ENCODE measurements around the gene CADPS2. TPM values are rescaled to one million over a fixed set of nuclear protein-coding genes. Genes with fewer than 3 reads are reported as not detected.

CADPS2 gene
- total and polyA plus RNA-seq, 2 of the 8 experiments (the other 6 are each of a cell fraction or from before 2014, with no cell fraction given), result 8.9 to 22.3 TPM

GRCh38 chr7:122289426-122289825, 596.8 kb downstream of the CADPS2 start:
- H3K23ac ChIP-seq (ENCODE audit: insufficient read length), result no peak overlapping the region
- H3K56ac ChIP-seq (replicated peaks; ENCODE audit: insufficient read length, low read depth, low read length), result no peak overlapping the region
- ChIA-PET CTCF (ENCODE audit: partially characterized antibody) (interaction anchor here (2.1 kb wide), 1 partner anchor 243 kb away, joined by 7 read pairs; no protein-coding TSS in a partner anchor), POLR2A (ENCODE audit: partially characterized antibody) (no interaction called here)
- no peak overlapping the region for H2AFZ ChIP-seq (ENCODE audit: low read length)
- no peak overlapping the region for H3K14ac ChIP-seq (ENCODE audit: insufficient read length)
- TF ChIP-seq CREB1 (IDR thresholded peaks at IDR 0.05) (no peak), HDAC6 (IDR thresholded peaks at IDR 0.05; ENCODE audit: low read depth, low read length) (no peak), SRF (IDR thresholded peaks at IDR 0.05; ENCODE audit: low read depth, low read length) (no peak), SIRT6 (IDR thresholded peaks at IDR 0.05; ENCODE audit: low read length) (no peak), POLR2AphosphoS5 (IDR thresholded peaks at IDR 0.05; ENCODE audit: low read depth, low read length) (no peak), BACH1 (IDR thresholded peaks at IDR 0.05; ENCODE audit: low read length) (no peak), PHF8 (conservative IDR thresholded peaks at IDR 0.05; ENCODE audit: low read depth, low read length) (no peak), YY1 (IDR thresholded peaks at IDR 0.05; ENCODE audit: low read depth, low read length) (no peak), CTCF (IDR thresholded peaks at IDR 0.05; ENCODE audit: control extremely low read depth in 1 of 3, insufficient read depth in 1 of 3, low read depth in 1 of 3, low read length in 3 of 3) (no peak), GABPA (IDR thresholded peaks at IDR 0.05; ENCODE audit: borderline replicate concordance, insufficient read depth, low read length) (no peak), CEBPB (IDR thresholded peaks at IDR 0.05; ENCODE audit: low read depth, low read length) (no peak), TEAD4 (IDR thresholded peaks at IDR 0.05; ENCODE audit: low read depth, low read length) (no peak)
- H4K91ac ChIP-seq (replicated peaks; ENCODE audit: insufficient read length, low read length), result no peak overlapping the region
- H2BK120ac ChIP-seq (replicated peaks; ENCODE audit: low read depth, low read length), result no peak overlapping the region
- no peaks in the 10 kb centered on the region for H4K20me1 ChIP-seq (replicated peaks in 1 of 2; ENCODE audit: control insufficient read depth in 1 of 2, insufficient read depth in 2 of 2, low read length in 2 of 2)
- no peak overlapping the region for H4K5ac ChIP-seq (ENCODE audit: insufficient read length, low read depth, low read length)
- H2BK20ac ChIP-seq (ENCODE audit: low read length), result no peak overlapping the region
- no peak overlapping the region for H2BK5ac ChIP-seq (ENCODE audit: low read depth, low read length)
- no peaks in the 10 kb centered on the region for H3K79me1 ChIP-seq (ENCODE audit: low read depth, low read length)
- no peak overlapping the region for H3K4me3 ChIP-seq (ENCODE audit: extremely low read depth in 1 of 4, insufficient read depth in 2 of 4, low read depth in 3 of 4, low read length in 4 of 4)
- no peaks in the 10 kb centered on the region for H3K79me2 ChIP-seq (ENCODE audit: control insufficient read depth in 1 of 2, insufficient read depth in 2 of 2, low read length in 2 of 2)
- H3K4ac ChIP-seq (replicated peaks; ENCODE audit: insufficient read length, low read depth, low read length), result no peak overlapping the region
- no peak overlapping the region for H4K8ac ChIP-seq (ENCODE audit: extremely low read depth, insufficient read depth, low read length)
- H2BK15ac ChIP-seq (ENCODE audit: low read length), result no peak overlapping the region
- no peaks in the 10 kb centered on the region for H3K23me2 ChIP-seq (ENCODE audit: low read depth, low read length)
- H3K27ac ChIP-seq (ENCODE audit: low read depth, low read length), result no peak overlapping the region
- H2AK5ac ChIP-seq (ENCODE audit: low read depth, low read length), result no peak overlapping the region
- H3K9ac ChIP-seq (replicated peaks in 1 of 4; ENCODE audit: extremely low read depth in 1 of 4, low read depth in 3 of 4, low read length in 3 of 4), result no peak overlapping the region
- H2BK12ac ChIP-seq (ENCODE audit: low read depth, low read length), result no peak overlapping the region
- peaks cover 0 to 3% of the 10 kb centered on the region in 2 experiments; a peak in 1 of 4 replicates for H3K9me3 ChIP-seq (ENCODE audit: insufficient read depth in 2 of 2, low read depth in 1 of 2, low read length in 1 of 2)
- no peaks in the 10 kb centered on the region for H3K27me3 ChIP-seq (replicated peaks in 1 of 4; ENCODE audit: control insufficient read depth in 3 of 4, extremely low read depth in 1 of 4, insufficient read depth in 3 of 4, low read length in 3 of 4)
- no peaks in the 10 kb centered on the region for H3K4me1 ChIP-seq (replicated peaks in 1 of 4; ENCODE audit: control insufficient read depth in 3 of 4, insufficient read depth in 4 of 4, low read length in 3 of 4)
- DNase-seq (ENCODE audit: low read depth in 1 of 2, low spot score in 2 of 2), result no peak
- H3K18ac ChIP-seq (ENCODE audit: extremely low read depth, low read length), result no peak overlapping the region
- no peaks in the 10 kb centered on the region; a peak in 1 of 8 replicates for H3K36me3 ChIP-seq (ENCODE audit: control insufficient read depth in 2 of 4, insufficient read depth in 4 of 4, low read length in 3 of 4)
- 100% methylated on average over 1 of the region's 1 CpG; no CpG with 5 or more reads in 1 of the 2 experiments for WGBS, 2 experiments (ENCODE audit: extremely low coverage in 1 of 2, insufficient coverage in 1 of 2, insufficient read length in 1 of 2, insufficient replicate concordance in 2 of 2, low coverage in 1 of 2, low lambda C conversion rate in 2 of 2, missing lambda C conversion rate in 1 of 2)
- H3K4me2 ChIP-seq (ENCODE audit: insufficient read depth in 1 of 2, low read depth in 2 of 2, low read length in 2 of 2), result no peak overlapping the region
- FAIRE-seq, result no peak

Data from H1 (cell line).